Stimulated activated CD4-positive, alpha-beta T cell treated with anti-CD3 and anti-CD28 coated beads, Interleukin-1b, Interleukin-23, amount 100 ng/mL, for 48 hours (primary cell): Measurements from ENCODE around the gene WNT9B.

Source experiments
- DNase-seq: peaks from one replicate; pipeline ENCODE4 v3.0.0-alpha.2; 2020

Gene WNT9B

DNA sequence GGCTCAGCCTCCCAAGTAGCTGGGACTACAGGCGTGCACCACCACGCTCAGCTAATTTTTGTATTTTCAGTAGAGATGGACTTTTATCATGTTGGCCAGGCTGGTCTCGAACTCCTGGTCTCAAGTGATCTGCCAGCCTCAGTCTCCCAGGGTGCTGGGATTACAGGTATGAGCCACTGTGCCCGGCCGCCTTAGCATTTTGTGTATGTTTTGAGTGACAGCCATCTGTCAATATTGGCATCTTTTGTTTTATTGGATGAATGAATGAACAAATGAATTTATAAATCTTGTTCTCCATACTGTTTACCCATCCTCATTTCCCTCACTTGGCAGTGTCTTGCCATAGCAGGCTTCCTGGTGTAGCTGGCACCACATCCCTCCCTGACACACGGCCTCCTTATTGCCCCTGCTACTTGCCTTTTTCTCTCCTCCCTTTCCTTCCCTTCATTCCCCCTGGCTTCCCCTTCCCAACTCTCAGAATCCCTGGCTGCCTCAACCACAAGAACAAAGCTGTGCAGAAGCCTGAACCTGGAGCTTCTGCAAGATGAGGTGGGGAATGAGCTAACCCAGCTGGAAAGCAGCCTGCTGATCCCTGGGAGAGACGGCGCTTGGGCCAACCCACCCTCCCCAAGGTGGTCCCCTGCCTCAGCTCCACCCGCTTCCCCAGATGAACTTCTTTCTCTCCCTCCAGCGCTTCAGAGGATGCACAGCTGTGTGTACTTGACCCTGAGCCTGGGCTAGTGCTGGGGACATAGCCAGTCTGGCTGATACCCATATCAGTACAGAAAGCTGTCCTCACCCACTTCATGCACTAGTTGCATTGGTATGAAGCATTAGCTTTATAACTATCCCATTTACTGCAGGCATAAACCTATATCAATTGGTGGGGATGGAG lies 34.3 kb downstream of the WNT9B start:
- no peak for DNase-seq

DNA sequence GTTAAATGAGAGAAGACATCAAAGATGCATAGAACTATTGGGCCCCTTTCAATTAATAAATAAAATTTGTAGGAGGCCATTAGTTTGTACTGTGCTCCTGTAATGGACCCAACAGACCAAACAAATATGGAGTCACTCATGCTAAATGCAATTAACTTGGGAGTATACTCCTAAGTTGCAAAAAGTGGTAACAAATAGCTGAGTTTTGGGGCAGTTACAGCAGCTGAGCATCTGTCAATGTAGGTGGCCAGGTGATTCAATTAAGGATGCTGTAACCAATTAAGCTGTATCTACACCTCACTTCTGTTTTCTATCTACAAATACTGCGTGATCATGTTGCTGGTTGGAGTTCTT lies 34.9 kb downstream of the WNT9B start:
- DNase-seq, result no peak

DNA sequence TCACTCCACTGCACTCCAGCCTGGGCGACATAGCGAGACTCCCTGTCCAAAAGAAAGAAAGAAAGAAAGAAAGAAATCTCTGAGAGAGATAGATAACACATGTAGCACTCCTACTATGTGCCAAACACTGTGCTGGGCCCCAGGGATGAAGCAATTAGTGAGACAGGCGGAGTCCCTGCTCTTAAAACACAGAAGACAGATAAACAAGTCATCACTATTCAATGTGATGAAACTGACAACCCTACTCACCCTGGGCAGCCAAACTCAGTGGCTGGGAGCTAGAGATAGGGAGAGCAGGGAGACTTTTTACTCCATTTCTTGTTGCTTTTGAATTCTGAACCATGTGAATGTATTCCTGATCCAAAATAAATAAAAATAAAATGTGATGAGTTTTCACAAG lies 36.3 kb downstream of the WNT9B start:
- no peak for DNase-seq

DNA sequence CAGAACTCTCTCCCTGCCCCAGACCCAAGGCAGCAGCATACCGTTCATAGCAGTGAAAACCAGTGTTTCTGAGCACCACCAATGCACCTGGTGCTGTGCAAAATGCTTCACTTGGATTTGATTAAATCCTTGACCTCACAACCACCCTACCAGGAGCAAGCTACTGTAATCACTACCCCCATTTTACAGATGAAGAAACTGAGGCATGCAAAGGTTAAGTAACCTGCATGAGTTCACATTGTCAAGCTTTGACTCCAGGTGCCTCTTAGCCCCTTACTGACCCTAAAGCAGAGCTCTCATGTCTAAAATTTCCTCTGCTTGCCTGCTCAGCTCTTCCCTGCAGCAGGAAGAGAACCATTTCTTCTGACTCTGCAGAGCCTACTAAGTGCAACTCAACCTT lies 37.3 kb downstream of the WNT9B start:
- DNase-seq, result no peak

DNA sequence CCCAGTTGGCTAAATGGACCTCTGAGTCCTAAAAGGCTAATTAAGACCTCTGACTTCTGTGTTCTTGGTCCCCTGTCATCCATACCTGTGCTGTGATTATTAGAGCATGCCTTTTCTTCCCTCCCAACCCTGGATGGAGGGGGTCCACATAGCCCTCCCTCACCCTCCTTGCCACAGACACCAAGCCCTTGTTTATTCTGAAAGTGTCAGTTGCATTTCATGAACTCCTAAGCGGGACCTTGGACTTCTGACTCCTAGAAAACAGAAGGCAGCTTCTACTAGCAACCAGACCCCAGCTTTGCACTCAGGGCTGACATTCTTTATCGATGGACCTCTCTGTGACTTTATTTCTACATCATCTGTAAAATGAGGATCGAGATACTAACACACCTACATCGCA lies 38.1 kb downstream of the WNT9B start:
- DNase-seq, result no peak

DNA sequence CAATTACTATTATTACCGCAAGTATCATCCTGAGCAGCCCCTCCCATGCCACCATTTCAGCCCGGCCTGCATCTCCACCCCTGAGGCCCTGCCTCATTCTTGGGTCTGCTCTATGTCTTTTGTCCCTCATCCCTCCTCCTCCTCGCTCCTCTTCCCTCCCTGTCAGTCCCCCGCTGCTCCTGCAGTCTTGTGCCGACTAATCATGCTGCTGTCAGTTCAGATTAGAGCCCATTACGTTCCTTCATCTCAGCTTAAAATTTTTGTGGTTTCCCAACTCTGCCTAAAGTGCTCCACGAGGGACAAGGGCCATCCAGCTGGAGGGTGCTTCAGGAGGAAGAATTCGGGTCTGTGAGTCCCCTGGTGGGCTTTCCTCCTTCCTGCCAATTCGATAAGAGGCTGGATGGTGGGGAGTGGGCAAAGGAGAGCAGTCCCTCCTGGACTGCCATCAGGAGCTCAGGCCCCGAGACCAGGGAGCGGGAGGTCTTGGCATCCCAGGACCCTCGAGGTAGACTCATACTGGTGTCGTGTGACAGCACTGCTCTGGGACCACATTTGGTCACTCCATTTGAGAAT lies 38.7 kb downstream of the WNT9B start:
- no peak for DNase-seq

DNA sequence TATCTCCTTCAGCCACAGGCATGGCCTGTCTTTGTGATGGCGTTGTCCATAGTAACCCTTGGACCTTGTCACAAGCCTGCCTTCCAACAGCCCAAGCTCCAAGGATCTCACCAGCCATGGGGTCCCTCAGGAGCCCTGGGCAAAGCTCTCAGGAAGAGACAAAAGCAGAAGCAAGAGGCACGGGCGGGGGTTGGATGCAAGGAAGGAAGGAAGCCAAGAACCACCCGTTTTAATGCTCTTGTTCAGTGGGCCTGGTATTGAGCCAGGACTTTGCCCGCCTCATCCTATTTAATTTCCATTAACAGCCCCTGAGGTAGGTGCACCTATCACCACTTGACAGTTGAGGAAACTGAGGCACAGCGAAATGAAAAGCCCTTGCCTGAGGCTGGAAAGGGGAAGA lies 39.3 kb downstream of the WNT9B start:
- no peak for DNase-seq

DNA sequence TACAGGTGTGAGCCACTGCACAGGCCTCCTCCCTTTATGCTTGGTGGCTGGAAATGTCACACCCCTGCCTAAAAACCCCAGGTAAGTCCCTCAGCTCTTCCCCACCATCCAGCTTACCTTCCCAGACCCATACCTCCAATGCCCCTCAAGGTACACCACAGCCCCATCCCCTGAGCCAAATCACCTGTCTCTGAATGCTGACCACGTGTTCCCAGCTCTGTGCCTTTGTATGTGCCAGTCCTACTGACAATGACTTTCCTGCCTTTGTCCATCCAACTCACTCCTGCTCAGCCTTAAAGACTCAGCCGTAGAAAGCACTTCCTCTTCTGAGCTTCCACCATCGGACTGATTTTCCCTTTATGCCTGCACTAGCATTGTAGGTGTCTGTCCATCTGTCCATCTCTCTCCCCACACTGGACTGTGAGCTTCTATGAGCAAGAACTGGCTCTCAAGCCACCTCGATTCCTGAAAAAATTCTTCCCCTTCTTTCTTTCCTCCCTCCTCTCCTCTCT lies 40.9 kb downstream of the WNT9B start:
- no peak for DNase-seq

DNA sequence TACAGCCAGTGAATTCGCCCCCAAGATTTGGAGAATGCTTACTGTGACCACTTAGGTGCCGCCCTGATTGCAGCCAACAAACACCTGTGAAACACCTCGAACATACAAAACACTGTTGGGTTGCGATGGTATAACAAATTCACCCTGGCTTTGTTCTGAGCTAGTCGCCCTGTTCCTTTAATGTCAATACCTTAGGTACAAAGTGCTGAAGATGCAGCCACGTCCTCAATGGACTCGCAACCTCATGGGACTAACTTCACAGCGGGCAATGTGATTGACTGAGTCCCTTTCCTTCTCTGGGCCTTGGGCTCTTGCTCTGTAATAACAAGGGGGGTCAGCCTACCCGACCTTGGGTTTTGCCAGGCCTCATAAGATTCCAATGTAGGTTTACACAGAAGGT lies 42.6 kb downstream of the WNT9B start:
- DNase-seq, result no peak

DNA sequence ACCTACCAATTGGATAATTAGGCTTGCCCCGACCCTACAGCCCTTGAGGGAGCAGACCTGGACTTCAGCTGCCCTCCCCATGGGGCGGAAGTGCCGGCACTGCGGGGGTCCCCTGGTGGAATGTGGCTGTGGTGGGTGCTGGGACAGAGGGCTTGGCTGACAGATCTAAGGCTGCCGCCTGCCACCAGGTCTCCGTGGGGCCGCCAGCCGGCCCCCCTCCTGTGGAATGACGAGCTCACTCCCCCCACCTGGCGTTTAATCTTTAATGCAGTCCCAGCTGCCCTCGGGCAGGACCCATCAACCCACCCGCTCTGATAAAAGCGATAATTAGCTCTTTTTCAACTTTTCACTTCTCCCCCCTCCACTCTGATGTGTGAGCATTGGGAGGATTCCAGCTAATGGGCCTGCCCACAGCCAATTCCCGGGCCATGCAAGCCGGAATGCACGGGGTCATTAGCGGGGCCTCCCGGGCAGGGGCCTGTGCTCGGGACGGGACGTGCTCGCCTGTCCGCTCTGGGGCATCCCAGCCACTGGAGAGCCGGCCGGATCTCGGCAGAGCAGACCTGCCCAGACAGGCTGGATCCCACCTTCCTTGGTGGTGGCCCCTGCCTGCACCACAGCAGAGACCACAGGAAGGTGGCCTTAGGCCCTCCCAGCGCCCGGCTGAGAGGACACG lies 43.2 kb downstream of the WNT9B start:
- no peak for DNase-seq

DNA sequence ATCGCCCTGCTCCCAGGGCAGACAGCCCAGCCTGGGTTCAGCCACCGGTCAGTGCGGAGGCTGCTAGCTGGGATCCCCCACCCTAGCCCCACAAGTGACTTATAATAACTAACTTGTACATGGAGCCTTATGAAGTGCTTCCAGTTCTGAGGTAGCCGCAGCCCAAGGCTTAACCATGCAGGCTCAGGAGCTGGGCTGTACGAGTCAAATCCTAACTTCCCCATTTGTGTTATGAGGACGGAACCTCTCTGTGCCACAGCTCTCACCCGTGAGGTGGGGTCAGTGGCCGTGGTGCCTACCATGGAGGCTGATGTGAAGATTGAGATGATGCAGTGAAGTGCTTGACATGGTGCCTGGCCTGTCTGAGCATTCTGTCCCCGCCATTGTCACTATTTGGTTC lies 43.8 kb downstream of the WNT9B start:
- no peak for DNase-seq

DNA sequence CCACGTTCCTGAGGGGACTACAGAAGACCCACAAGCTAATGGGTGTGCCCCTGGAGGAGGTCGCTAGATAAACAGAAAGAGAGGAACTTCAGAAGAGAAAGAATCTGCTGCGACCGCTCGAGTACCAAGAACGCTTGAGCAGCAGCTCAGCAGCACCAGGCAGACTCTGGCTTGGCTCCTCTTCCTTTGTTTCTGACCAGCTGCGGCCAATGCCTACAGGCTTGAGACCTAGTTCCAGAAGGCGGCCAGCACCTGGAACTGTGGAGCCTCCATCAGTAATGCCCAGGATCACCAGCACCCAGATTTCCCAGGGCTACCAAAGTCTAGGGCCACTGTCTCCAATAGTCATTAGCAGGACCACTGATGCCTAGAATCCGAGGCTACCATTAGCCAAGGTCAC lies 45.6 kb downstream of the WNT9B start:
- DNase-seq, result no peak

DNA sequence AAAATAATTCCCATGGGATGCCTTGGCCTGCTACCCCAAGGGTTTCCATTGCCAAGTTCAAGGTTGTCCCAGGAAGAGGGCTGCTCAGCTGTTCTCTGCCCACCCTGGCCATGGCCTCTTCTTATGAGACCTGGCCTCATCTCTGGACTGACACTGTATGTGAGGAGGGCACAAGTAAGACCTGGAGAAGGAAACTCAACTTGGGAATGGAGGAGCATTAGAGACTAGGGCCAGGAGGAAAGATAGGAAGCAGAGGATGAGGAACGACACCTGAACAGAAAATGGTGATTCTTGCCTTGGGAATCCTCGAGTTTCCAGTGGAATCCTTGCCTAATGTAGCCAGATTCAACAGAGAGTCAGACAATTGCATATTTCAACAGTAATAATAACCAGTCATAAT lies 47.0 kb downstream of the WNT9B start:
- DNase-seq, result no peak

DNA sequence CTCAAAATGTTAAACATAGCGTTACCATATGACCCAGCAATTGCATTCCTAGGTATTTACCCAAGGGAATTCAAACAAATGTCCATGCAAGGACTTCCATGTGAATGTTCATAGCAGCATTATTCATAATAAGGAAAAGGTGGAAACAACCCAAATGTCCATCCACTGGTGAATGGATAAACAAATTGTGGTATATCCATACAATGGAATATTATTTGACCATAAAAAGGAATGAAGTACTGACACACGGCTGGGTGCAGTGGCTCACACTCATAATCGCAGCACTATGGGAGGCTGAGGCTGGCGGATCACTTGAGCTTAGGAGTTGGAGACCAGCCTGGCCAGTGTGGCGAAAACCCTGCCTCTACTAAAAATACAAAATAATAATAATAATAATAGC lies 47.5 kb downstream of the WNT9B start:
- no peak for DNase-seq

DNA sequence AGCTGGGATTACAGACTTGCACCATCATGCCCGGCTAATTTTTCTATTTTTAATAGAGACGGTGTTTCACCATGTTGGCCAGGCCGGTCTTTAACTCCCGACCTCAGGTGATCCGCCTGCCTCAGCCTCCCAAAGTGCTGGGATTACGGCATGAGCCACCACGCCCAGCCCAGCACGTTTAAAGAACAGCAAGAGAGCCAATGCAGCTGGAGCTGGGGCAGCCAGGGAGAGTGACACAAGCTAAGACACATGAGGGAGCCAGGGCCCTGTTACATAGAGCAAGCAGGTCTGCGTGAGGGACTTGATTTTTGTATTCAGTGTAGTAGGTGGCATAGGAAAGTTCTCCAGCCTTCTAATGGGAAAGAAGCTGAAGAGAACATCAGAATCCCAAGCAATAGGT lies 49.9 kb downstream of the WNT9B start:
- DNase-seq, result no peak

DNA sequence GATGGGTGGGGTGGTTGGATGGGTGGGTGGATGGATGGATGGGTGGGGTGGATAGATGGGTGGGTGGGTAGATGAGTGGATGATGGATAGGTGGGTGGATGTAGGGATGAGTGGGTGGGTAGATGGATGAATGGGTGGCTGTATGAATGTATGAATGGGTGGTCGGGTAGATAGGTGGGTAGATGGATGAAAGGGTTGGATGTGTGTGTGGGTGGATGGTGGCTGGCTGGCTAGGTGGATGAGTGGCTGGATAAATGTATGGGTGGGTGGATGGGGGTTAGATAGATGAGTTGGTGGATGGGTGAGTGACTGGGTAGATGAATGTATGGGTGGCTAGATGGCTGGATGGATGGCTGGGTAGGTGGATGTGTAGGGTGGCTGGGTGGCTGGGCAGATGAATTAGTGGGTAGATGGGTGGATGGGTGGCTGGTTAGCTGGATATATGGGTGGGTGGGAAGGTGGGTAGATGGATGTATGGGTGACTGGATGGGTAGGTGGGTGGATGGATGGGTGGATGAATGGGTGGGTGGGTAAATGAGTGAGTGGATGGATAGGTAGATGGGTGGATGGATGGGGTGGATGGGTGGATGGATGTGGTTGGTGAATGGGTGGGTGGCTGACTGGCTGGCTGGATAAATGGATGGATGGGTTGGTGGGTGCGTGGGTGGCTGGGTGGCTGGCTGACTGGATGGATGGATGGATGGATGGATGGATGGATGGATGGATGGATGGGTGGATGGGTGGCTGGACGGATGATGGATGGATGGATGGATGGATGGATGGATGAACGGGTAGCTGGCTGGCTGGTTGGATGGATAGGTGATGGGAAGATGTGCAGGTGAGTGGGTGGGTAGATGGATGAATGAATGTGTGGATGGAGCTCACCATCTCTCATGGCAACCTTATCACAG lies 52.6 kb downstream of the WNT9B start:
- no peak for DNase-seq

DNA sequence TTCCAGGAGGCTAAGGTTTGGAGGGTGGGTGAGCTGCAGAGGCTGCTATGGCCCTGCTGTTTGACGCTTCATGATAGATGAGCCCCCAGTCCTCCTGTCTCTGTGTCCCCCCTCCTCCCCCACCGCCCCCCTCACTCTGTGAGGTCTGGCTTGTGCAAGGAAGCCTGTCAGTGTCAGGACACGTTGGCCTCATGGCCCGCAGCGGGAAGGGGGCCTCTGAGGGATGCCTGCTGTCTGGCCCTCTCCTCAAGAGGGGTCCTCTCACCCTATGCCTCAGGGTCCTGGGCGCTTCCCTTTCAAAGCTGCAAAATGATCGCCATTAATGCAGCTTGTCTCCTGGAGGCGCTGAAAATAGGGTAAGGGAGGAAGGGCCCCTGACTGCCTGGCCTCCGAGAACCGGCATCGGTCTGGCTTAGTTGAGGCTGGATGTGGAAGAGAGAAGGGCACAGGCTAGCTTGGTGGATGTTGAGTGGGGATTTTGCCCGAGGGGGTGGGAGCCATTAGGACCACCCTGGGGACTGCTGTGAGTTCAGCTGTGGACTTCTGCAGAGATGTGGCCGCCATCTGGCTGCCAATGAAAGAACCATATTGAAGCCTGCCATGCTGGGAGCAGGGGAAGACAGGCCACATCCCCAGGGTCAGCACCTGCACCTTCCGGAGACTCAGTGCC lies 56.8 kb downstream of the WNT9B start:
- no peak for DNase-seq

DNA sequence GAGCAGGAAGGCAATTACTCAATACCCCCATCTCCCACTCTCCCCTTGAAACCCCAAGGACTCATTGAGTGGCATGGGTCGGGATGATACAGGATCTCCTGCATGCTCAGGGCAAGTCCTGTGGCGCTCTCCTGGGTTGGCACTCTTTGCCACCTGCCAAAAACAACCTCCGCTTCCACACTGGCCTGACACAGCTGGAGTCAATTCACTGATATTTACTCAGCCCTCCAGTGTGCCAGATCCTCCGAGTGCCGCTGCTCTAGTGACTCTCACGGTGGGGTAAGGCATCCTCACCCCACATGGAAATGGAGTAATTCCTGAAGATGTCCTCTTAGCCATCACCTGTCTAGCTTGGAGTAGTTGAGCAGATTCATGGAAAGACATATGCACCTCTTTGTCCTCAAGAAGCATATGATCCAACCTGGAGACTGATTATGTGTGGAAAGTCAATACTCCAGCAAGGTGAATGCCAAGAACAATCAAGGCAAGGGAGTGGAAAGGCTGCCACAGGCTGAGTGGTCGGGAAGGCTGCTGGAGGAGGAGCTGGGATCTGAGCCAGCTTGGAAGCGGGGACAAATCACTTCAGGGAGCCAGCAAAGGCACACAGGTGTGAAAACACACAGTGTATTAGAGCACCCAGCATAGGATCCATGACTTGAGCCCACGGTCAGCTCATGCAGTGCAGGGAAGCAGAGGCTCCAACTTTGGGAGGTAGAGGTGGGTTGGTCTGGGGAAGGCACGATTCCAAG lies 59.0 kb downstream of the WNT9B start:
- DNase-seq, result no peak

DNA sequence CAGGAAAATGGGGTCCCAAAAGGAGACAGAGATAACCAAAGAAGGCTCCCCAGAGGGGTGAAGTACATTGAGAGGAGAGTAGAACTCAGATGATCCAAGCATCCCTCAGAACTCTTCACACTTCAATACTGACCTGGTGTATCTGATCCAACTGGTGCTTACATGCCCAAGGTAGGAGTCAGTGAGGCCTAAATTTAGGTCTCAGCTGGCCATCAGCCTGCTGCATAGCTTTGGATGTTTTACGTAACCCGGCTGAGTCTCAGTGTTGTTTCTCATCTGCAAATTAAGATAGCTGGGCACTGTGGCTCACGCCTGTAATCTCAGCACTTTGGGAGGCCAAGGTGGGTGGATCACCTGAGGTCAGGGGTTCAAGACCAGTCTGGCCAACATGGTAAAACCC lies 59.9 kb downstream of the WNT9B start:
- DNase-seq, result no peak

DNA sequence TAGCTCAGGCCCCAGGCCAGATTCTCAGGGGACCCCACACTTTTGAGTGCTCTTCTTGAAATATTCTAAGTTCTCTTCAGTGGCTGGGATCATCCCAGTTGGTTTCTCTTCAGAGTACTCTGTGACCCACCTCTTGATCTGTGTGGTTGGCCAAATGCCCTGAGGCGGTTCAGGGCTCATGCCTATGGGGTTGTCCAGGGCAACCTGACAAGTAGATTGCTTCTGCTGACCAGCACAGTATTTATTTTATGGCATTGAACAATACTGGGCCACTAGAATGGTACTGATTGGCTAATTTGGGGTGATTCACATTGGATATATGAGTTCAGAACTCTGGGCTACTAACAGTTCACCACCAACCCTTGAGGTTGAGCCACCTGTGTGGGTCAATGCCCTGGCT lies 64.2 kb downstream of the WNT9B start:
- no peak for DNase-seq

DNA sequence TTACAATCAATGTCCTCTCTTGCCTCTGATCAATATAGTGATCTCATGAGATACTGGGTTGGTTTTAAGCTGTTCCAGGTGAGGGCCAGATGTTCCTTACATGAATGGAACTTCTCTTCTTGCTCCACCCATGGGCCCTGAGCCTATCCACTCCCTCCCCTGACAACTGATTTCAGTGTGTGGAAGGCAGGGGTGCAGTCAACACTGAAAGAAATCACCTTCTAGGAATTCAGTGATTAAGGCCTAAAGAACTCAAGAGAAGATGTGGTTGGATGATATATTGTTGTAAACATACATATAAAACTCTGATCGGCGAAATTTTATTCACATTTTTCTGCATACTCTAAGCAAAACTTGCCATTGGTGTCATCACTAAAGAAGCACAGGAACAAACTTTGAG lies 64.8 kb downstream of the WNT9B start:
- DNase-seq, result no peak

DNA sequence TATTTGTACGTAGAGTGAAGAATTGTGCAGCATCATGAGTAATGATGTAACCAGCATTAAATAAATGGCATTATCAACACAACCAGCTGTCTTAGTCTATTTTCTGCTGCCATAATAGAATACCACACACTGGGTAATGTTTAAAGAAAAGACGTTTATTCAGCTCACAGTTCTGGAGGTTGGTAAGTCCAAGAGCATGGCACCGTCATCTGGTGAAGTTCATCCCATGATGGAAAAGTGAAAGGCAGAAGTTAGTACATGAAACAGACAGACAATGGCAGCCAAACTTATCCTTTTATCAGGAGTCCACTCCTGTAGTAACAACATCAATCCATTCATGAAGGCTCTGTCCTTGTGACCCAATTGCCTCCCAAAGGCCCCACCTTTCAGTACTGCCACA lies 65.2 kb downstream of the WNT9B start:
- DNase-seq, result no peak
